H9 (cell line): ENCODE measurements around the gene ZNF304. TPM values are rescaled to one million over a fixed set of nuclear protein-coding genes. Genes with fewer than 3 reads are reported as not detected.

ENCODE experiments used
- DNase-seq: peaks from one replicate; pipeline ENCODE4 v3.0.0-alpha.2; 2017
- H2AFZ ChIP-seq: one replicate; pipeline ENCODE4 v1.6.1; 2013; ENCODE audit warnings: mild to moderate bottlenecking, low read length, control low read depth, moderate library complexity
- H2AK5ac ChIP-seq: 2 replicates; pipeline ENCODE4 v1.6.1; 2013; ENCODE audit warnings: low read length, control low read depth, mixed read lengths; ENCODE audit not compliant: insufficient read length
- H2BK120ac ChIP-seq: one replicate; pipeline ENCODE4 v1.6.1; 2013; ENCODE audit warnings: low read depth, mild to moderate bottlenecking, low read length, control low read depth, inconsistent platforms; ENCODE audit not compliant: poor library complexity, severe bottlenecking
- H2BK12ac ChIP-seq: 2 replicates; pipeline ENCODE4 v1.6.1; 2013; ENCODE audit warnings: low read length, control low read depth, mixed read lengths, low read depth; ENCODE audit not compliant: insufficient read length
- H2BK15ac ChIP-seq: 2 replicates; pipeline ENCODE4 v1.6.1; 2013; ENCODE audit warnings: low read depth, low read length, control low read depth
- H2BK20ac ChIP-seq: one replicate; pipeline ENCODE4 v1.6.1; 2013; ENCODE audit warnings: low read depth, mild to moderate bottlenecking, low read length, control low read depth, inconsistent platforms; ENCODE audit not compliant: poor library complexity, severe bottlenecking
- H2BK5ac ChIP-seq: 2 replicates; pipeline ENCODE4 v1.6.1; 2013; ENCODE audit warnings: low read length, control low read depth, mixed read lengths; ENCODE audit not compliant: insufficient read length
- H3K14ac ChIP-seq: 2 replicates; pipeline ENCODE4 v1.6.1; 2013; ENCODE audit warnings: low read length, control low read depth; ENCODE audit not compliant: insufficient read depth
- H3K18ac ChIP-seq: 2 replicates; pipeline ENCODE4 v1.6.1; 2013; ENCODE audit warnings: low read depth, mild to moderate bottlenecking, mixed read lengths, low read length, control low read depth; ENCODE audit not compliant: insufficient read length
- H3K23ac ChIP-seq: 2 replicates; pipeline ENCODE4 v1.6.1; 2013; ENCODE audit warnings: low read length, control low read depth, mixed read lengths, low read depth; ENCODE audit not compliant: insufficient read length
- H3K23me2 ChIP-seq: 2 replicates; pipeline ENCODE4 v1.6.1; 2013; ENCODE audit warnings: low read depth, mild to moderate bottlenecking, mixed read lengths, low read length, control low read depth; ENCODE audit not compliant: insufficient read length, poor library complexity, severe bottlenecking
- H3K27ac ChIP-seq: 2 replicates; pipeline ENCODE4 v1.5.1; 2013; ENCODE audit warnings: low read length, control low read depth, mixed read lengths, low read depth; ENCODE audit not compliant: insufficient read length
- H3K27me3 ChIP-seq: 2 replicates; pipeline ENCODE4 v1.6.1; 2013; ENCODE audit warnings: low read length, control low read depth, inconsistent platforms; ENCODE audit not compliant: insufficient read depth
- H3K4ac ChIP-seq: 2 replicates; pipeline ENCODE4 v1.6.1; 2013; ENCODE audit warnings: low read depth, mild to moderate bottlenecking, control low read depth, inconsistent platforms, low read length, moderate library complexity
- H3K4me1 ChIP-seq: 2 replicates; pipeline ENCODE4 v1.6.1; 2013; ENCODE audit warnings: low read length, control low read depth, inconsistent platforms; ENCODE audit not compliant: insufficient read depth
- H3K4me2 ChIP-seq: 2 replicates; pipeline ENCODE4 v1.6.1; 2013; ENCODE audit warnings: low read length, control low read depth, mixed read lengths; ENCODE audit not compliant: insufficient read length, insufficient read depth
- H3K56ac ChIP-seq: 2 replicates; pipeline ENCODE4 v1.6.1; 2013; ENCODE audit warnings: low read depth, mild to moderate bottlenecking, mixed read lengths, low read length, control low read depth; ENCODE audit not compliant: insufficient read length
- H3K79me1 ChIP-seq: 2 replicates; pipeline ENCODE4 v1.6.1; 2013; ENCODE audit warnings: low read depth, mild to moderate bottlenecking, moderate library complexity, low read length, control low read depth, inconsistent platforms; ENCODE audit not compliant: insufficient read depth, poor library complexity, severe bottlenecking
- H3K79me2 ChIP-seq: 2 replicates; pipeline ENCODE4 v1.6.1; 2013; ENCODE audit warnings: low read length, control low read depth, inconsistent platforms; ENCODE audit not compliant: insufficient read depth
- H3K9ac ChIP-seq: 2 replicates; pipeline ENCODE4 v1.6.1; 2013; ENCODE audit warnings: low read length, control low read depth, mixed read lengths; ENCODE audit not compliant: insufficient read length; ENCODE audit errors: extremely low read depth
- H3K9me3 ChIP-seq: one replicate; pipeline ENCODE4 v1.6.1; 2013; ENCODE audit warnings: low read depth, low read length, inconsistent platforms; ENCODE audit not compliant: control insufficient read depth
- H3T11ph ChIP-seq: one replicate; pipeline ENCODE4 v1.6.1; 2013; ENCODE audit warnings: mild to moderate bottlenecking, low read length, control low read depth, inconsistent platforms
- H4K20me1 ChIP-seq: one replicate; pipeline ENCODE4 v1.6.1; 2013; ENCODE audit not compliant: control insufficient read depth, insufficient read length, insufficient read depth
- H4K5ac ChIP-seq: 2 replicates; pipeline ENCODE4 v1.6.1; 2013; ENCODE audit warnings: low read depth, mild to moderate bottlenecking, mixed read lengths, low read length, control low read depth; ENCODE audit not compliant: insufficient read length
- H4K8ac ChIP-seq: replicated peaks from 2 replicates; pipeline ENCODE4 v1.6.1; 2013; ENCODE audit warnings: low read length, control low read depth, mixed read lengths, low read depth; ENCODE audit not compliant: insufficient read length
- H4K91ac ChIP-seq: 2 replicates; pipeline ENCODE4 v1.6.1; 2013; ENCODE audit warnings: low read depth, mild to moderate bottlenecking, moderate library complexity, mixed read lengths, low read length, control low read depth; ENCODE audit not compliant: insufficient read length
- H3K27ac Mint-ChIP-seq, 3 experiments: 2 replicates in 2 of 3; 3 replicates in 1 of 3; pipeline ENCODE4 v1.8.0; 2020 to 2021; ENCODE audit warnings: mixed read lengths in 3 of 3, mild to moderate bottlenecking in 1 of 3, moderate library complexity in 1 of 3
- H3K27me3 Mint-ChIP-seq: 2 replicates; pipeline ENCODE4 v1.8.0; 2021; ENCODE audit warnings: low read depth, mild to moderate bottlenecking, moderate library complexity, mixed read lengths
- H3K36me3 Mint-ChIP-seq, 3 experiments: 2 replicates in 2 of 3; 3 replicates in 1 of 3; pipeline ENCODE4 v1.8.0; 2020 to 2021; ENCODE audit warnings: low read depth in 3 of 3, mixed read lengths in 3 of 3; ENCODE audit not compliant: insufficient read depth in 1 of 3
- H3K4me1 Mint-ChIP-seq, 2 experiments: 2 replicates each; pipeline ENCODE4 v1.8.0; 2020; ENCODE audit warnings: mixed read lengths in 2 of 2
- H3K4me3 Mint-ChIP-seq, 2 experiments: 2 replicates in 1 of 2; 3 replicates in 1 of 2; pipeline ENCODE4 v1.8.0; 2020 to 2021; ENCODE audit warnings: mild to moderate bottlenecking in 2 of 2, mixed read lengths in 2 of 2, moderate library complexity in 1 of 2
- H3K9me3 Mint-ChIP-seq, 2 experiments: 2 replicates in 1 of 2; 3 replicates in 1 of 2; pipeline ENCODE4 v1.8.0; 2020; ENCODE audit warnings: mild to moderate bottlenecking in 2 of 2, mixed read lengths in 2 of 2, moderate library complexity in 1 of 2
- WGBS: extraction: QIAGEN DNeasy Blood & Tissue Kit; methylation state at CpG from one replicate; pipeline ENCODE4 v1.1.7; 2013; ENCODE audit warnings: missing lambda C conversion rate, low lambda C conversion rate, mixed read lengths; ENCODE audit not compliant: insufficient read length; ENCODE audit errors: extremely low coverage; 5-methylcytosine and 5-hydroxymethylcytosine counted together
- total RNA-seq: library from RNA; stranded (reverse); gene quantifications from 2 replicates; pipeline ENCODE4 v1.2.1, GENCODE V29; 2021
- TF ChIP-seq, protein P1 (sequence below): fragments of 200-600 bp; sonication (generic); conservative IDR thresholded peaks from 3 replicates; pipeline ENCODE4 v1.8.0; 2021; ENCODE audit warnings: antibody characterized with exemption, mild to moderate bottlenecking

ZNF304 gene
- total RNA-seq, 1 experiment from 2014 or later: 13.5 TPM

DNA sequence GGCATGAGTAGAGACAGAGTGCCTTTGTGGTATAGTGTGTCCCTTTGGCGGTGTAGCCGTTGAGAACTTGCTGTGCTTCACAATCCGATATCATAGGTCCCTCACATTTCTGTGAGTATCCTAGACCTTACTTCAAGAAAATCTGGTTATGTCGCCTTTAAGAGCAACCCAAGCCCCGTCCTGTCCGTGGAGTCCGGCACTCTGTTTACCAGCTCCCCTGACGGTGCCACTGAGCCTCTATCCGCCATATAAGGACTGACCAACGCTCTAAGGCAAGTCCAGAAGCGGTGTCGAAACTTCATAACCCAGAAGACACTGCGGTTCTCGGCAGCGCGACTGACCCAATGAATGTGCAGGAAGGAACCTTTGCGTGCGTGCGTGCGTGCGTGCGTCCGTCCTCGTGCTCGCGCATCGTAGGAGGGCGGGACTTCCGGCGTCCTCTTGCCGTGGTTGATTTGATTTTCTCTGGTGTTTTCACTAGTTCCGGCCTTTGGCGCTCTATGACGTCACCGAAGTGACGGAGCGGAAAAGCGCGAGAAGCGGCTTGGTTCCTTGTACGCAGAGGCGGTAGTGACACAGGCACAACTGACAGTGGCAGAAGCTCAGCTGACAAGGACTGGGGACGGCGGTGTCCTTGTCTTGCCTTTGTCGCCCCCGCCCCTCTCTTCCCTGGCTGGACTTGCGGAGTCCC lies 12.1 kb downstream of the ZNF304 start, which contains the start of the genes TRAPPC2B and ZNF547:
Gene TRAPPC2B, plus strand, starts transcription at position 555 of the 691 bp plus-strand sequence. CDS start 1,283 bp downstream, outside the sequence.
Gene ZNF547, plus strand, starts transcription at position 555 of the 691 bp plus-strand sequence. CDS start 5,005 bp downstream, outside the sequence.
- WGBS: no CpG with 5 or more reads among the region's 47 CpGs

More for the DNA sequence above, 12.1 kb downstream of the ZNF304 start, which contains the start of the genes TRAPPC2B and ZNF547:
- TF ChIP-seq, protein P1, sequence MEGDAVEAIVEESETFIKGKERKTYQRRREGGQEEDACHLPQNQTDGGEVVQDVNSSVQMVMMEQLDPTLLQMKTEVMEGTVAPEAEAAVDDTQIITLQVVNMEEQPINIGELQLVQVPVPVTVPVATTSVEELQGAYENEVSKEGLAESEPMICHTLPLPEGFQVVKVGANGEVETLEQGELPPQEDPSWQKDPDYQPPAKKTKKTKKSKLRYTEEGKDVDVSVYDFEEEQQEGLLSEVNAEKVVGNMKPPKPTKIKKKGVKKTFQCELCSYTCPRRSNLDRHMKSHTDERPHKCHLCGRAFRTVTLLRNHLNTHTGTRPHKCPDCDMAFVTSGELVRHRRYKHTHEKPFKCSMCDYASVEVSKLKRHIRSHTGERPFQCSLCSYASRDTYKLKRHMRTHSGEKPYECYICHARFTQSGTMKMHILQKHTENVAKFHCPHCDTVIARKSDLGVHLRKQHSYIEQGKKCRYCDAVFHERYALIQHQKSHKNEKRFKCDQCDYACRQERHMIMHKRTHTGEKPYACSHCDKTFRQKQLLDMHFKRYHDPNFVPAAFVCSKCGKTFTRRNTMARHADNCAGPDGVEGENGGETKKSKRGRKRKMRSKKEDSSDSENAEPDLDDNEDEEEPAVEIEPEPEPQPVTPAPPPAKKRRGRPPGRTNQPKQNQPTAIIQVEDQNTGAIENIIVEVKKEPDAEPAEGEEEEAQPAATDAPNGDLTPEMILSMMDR: no peak
- no peaks in the 10 kb centered on the region for H4K20me1 ChIP-seq
- Mint-ChIP-seq H3K9me3 (no peaks in the 10 kb centered on the region), H3K4me3 (peak within 1 kb of the TSS; percentile 88 to 92), H3K27me3 (no peaks in the 10 kb centered on the region), H3K36me3 (peaks cover 3 to 10% (median 3%) of the 10 kb centered on the region in 3 experiments; a peak in 4 of 7 replicates), H3K27ac (peak within 1 kb of the TSS; percentile 96 to 98 (median 97); a peak in 6 of 7 replicates), H3K4me1 (peaks cover 9 to 11% of the 10 kb centered on the region in 2 experiments)
- peak within 1 kb of the TSS; percentile 50 for H3K18ac ChIP-seq
- no peak within 1 kb of the TSS for H3K56ac ChIP-seq
- H3K4ac ChIP-seq: no peak within 1 kb of the TSS
- H3K23ac ChIP-seq: no peak within 1 kb of the TSS
- peaks cover 5% of the 10 kb centered on the region for H3K23me2 ChIP-seq
- H2BK15ac ChIP-seq: no peak within 1 kb of the TSS
- H3K27me3 ChIP-seq: no peaks in the 10 kb centered on the region
- peak within 1 kb of the TSS; percentile 93 for H3K4me2 ChIP-seq
- no peak within 1 kb of the TSS for H4K5ac ChIP-seq
- peak within 1 kb of the TSS; percentile 47 for H3K27ac ChIP-seq
- no peak within 1 kb of the TSS for H4K91ac ChIP-seq
- no peak within 1 kb of the TSS for H2BK120ac ChIP-seq
- H3K79me2 ChIP-seq: peaks cover 4% of the 10 kb centered on the region; the same call in 1 of the 2 replicates
- H3K79me1 ChIP-seq: no peaks in the 10 kb centered on the region
- peak within 1 kb of the TSS; percentile 28; the same call in 1 of the 2 replicates for H3K14ac ChIP-seq
- H2AK5ac ChIP-seq: no peak within 1 kb of the TSS
- no peaks in the 10 kb centered on the region for H3K4me1 ChIP-seq
- no peak within 1 kb of the TSS for H4K8ac ChIP-seq
- no peak within 1 kb of the TSS for H2BK20ac ChIP-seq
- H2AFZ ChIP-seq: no peak within 1 kb of the TSS
- H3K9ac ChIP-seq: peak within 1 kb of the TSS; percentile 65
- no peak within 1 kb of the TSS for H2BK5ac ChIP-seq
- H3T11ph ChIP-seq: peak within 1 kb of the TSS; percentile 4
- H3K9me3 ChIP-seq: no peaks in the 10 kb centered on the region
- peak; percentile 100 for DNase-seq
- H2BK12ac ChIP-seq: no peak within 1 kb of the TSS
